Stomach (tissue), 19 donors: Measurements from ENCODE around the gene OGDH. TPM values are rescaled to one million over a fixed set of nuclear protein-coding genes. Genes with fewer than 3 reads are reported as not detected.

Experiments
- DNase-seq, 2 donors: peaks; one replicate each; pipeline versions ENCODE4 v3.0.0 to v3.0.0-alpha.2; 2013 to 2019
- H3K27ac ChIP-seq, 5 donors: fragments of 200-600 bp in 4 of 5; sonication (generic) in 4 of 5; one replicate each; pipeline ENCODE4 v1.5.1; 2013 to 2019; ENCODE audit warnings: mild to moderate bottlenecking in 1 of 5, moderate library complexity in 1 of 5
- H3K27me3 ChIP-seq, 3 donors: fragments of 200-600 bp; sonication (generic); one replicate each; pipeline ENCODE4 v1.5.1; 2017 to 2019; ENCODE audit warnings: mixed run types in 1 of 3
- H3K36me3 ChIP-seq, 4 donors: fragments of 200-600 bp; sonication (generic); 1 replicate in 3 of 4; 2 replicates in 1 of 4; pipeline ENCODE4 v1.5.1; 2016 to 2019
- H3K4me1 ChIP-seq, 4 donors: fragments of 200-600 bp; sonication (generic); one replicate each; pipeline ENCODE4 v1.5.1; 2016 to 2019
- H3K4me3 ChIP-seq, 4 donors: fragments of 200-600 bp; sonication (generic) in 3 of 4; one replicate each; pipeline ENCODE4 v1.5.1; 2016 to 2019; ENCODE audit warnings: mild to moderate bottlenecking in 1 of 4
- H3K9me3 ChIP-seq, 4 donors: fragments of 200-600 bp; sonication (generic); one replicate each; pipeline ENCODE4 v1.5.1; 2016 to 2019
- CTCF ChIP-seq, 7 experiments: fragments of 450-650 bp in 4 of 7; fragments of 200-600 bp in 3 of 7; sonication (generic) in 3 of 7; IDR thresholded peaks; one replicate each; pipeline ENCODE4 v1.5.1; 2016 to 2019; ENCODE audit warnings: antibody characterized with exemption in 7 of 7, control low read depth in 2 of 7, mild to moderate bottlenecking in 1 of 7
- EP300 ChIP-seq: sonication (generic); formaldehyde crosslinking; IDR thresholded peaks from one replicate; pipeline ENCODE4 v1.6.1; 2017; ENCODE audit warnings: antibody characterized with exemption
- POLR2A ChIP-seq, 4 donors: fragments of 450-650 bp; IDR thresholded peaks; one replicate each; pipeline ENCODE4 v1.6.1; 2016; ENCODE audit warnings: antibody characterized with exemption in 4 of 4, control low read depth in 2 of 4, mild to moderate bottlenecking in 1 of 4, moderate library complexity in 1 of 4
- POLR2AphosphoS5 ChIP-seq, 3 donors: sonication (generic); formaldehyde crosslinking; IDR thresholded peaks; one replicate each; pipeline ENCODE4 v1.6.1; 2016; ENCODE audit warnings: antibody characterized with exemption in 3 of 3
- WGBS, 5 donors: extraction: QIAGEN DNeasy Blood & Tissue Kit in 3 of 5; methylation state at CpG; one replicate each; pipeline versions ENCODE4 v1.1.5 to v1.1.7; 2013 to 2018; 5-methylcytosine and 5-hydroxymethylcytosine counted together
- intact Hi-C: fragments of 100-400 bp; cut with DNase I; formaldehyde crosslinking; loops from one replicate; pipeline ENCODE4 v1.15.1; 2023; ENCODE audit warnings: low total_unique reads
- long read RNA-seq, 10 donors: transcript quantifications; one replicate each; lab custom pipeline, GENCODE V29; 2026
- polyA plus RNA-seq, 3 donors: library from polyadenylated mRNA; stranded (reverse); fragments of 200-250 nt; gene quantifications; one replicate each; pipeline ENCODE4 v1.2.3, GENCODE V29; 2013
- total RNA-seq, 5 donors: library from RNA; depleted of rRNA; stranded (reverse); fragments of >200 nt; gene quantifications; one replicate each; pipeline versions ENCODE4 v1.1.0 to v1.2.3, GENCODE V29; 2014 to 2016
- donor health status: healthy with polysubstance abuse.
- donor health status: Bipolar disorder and iron deficiency.
- donor health status: healthy.

Gene OGDH
- total RNA-seq, result 10 to 100 TPM; 21.6 to 92.0 (median 56.5) TPM
- polyA plus RNA-seq, result 10 to 100 TPM; 19.8 to 31.8 (median 30.8) TPM
- long read RNA-seq, donor 1, full-length matches to known transcripts, result 1 of 1 reads
- long read RNA-seq, donor 1, partial matches to known transcripts, result 0 of 1 reads
- long read RNA-seq, donor 1, other reads (novel, unspliced or antisense), result 0 of 1 reads
- long read RNA-seq, donor 2, full-length matches to known transcripts, result 2 of 2 reads
- long read RNA-seq, donor 2, partial matches to known transcripts, result 0 of 2 reads
- long read RNA-seq, donor 2, other reads (novel, unspliced or antisense), result 0 of 2 reads
- long read RNA-seq, donor 3, full-length matches to known transcripts, result 1 of 1 reads
- long read RNA-seq, donor 3, partial matches to known transcripts, result 0 of 1 reads
- long read RNA-seq, donor 3, other reads (novel, unspliced or antisense), result 0 of 1 reads
- long read RNA-seq, donor 4, result 0 reads
- long read RNA-seq, donor 5, full-length matches to known transcripts, result 1 of 1 reads
- long read RNA-seq, donor 5, partial matches to known transcripts, result 0 of 1 reads
- long read RNA-seq, donor 5, other reads (novel, unspliced or antisense), result 0 of 1 reads
- long read RNA-seq, donor 6, full-length matches to known transcripts, result 6 of 27 reads
- long read RNA-seq, donor 6, partial matches to known transcripts, result 21 of 27 reads
- long read RNA-seq, donor 6, other reads (novel, unspliced or antisense), result 0 of 27 reads
- long read RNA-seq, donor 7, full-length matches to known transcripts, result 1 of 17 reads
- long read RNA-seq, donor 7, partial matches to known transcripts, result 16 of 17 reads
- long read RNA-seq, donor 7, other reads (novel, unspliced or antisense), result 0 of 17 reads
- long read RNA-seq, donor 8, result 0 reads
- long read RNA-seq, donor 9, partial matches to known transcripts, result 5 of 5 reads
- long read RNA-seq, donor 9, other reads (novel, unspliced or antisense), result 0 of 5 reads
- long read RNA-seq, donor 10, full-length matches to known transcripts, result 2 of 2 reads
- long read RNA-seq, donor 10, partial matches to known transcripts, result 0 of 2 reads
- long read RNA-seq, donor 10, other reads (novel, unspliced or antisense), result 0 of 2 reads

GRCh38 chr7:44606341-44607140 is at the start of gene OGDH:
TSS of gene OGDH (plus strand) at chr7:44606627. CDS start at chr7:44624344, 17,717 bp downstream.
- Histone ChIP-seq H3K9me3 (no peaks in the 10 kb centered on the region), H3K4me3 (peak within 1 kb of the TSS; percentile 61 to 92 (median 68)), H3K27ac (peak within 1 kb of the TSS; percentile 97 to 100 (median 99)), H3K36me3 (no peaks in the 10 kb centered on the region), H3K27me3 (no peaks in the 10 kb centered on the region), H3K4me1 (peaks cover 13 to 42% (median 34%) of the 10 kb centered on the region in 4 donors)
- DNase-seq, result peak; percentile 100
- intact Hi-C loops, result loop anchor here (10.0 kb wide), 1 partner anchor 158 kb away; no protein-coding TSS in a partner anchor
- WGBS, 5 donors, result 0 to 1% (median 0%) methylated on average over 20 to 92 of the region's 93 CpGs
- TF ChIP-seq POLR2A (IDR thresholded peaks at IDR 0.05) (peak in 2 of 4 donors; percentile 89 to 92), CTCF (IDR thresholded peaks at IDR 0.05) (no peak), POLR2AphosphoS5 (IDR thresholded peaks at IDR 0.05) (peak; percentile 95 to 99 (median 98)), EP300 (no peak)

GRCh38 chr7:44557485-44557884 is 48.9 kb upstream of the OGDH start:
- no peak for TF ChIP-seq CTCF (IDR thresholded peaks at IDR 0.05)
- TF ChIP-seq POLR2A (IDR thresholded peaks at IDR 0.05), result no peak
- TF ChIP-seq EP300, result no peak
- TF ChIP-seq POLR2AphosphoS5 (IDR thresholded peaks at IDR 0.05), result no peak
- no peaks in the 10 kb centered on the region for H3K27me3 ChIP-seq
- no peaks in the 10 kb centered on the region for H3K9me3 ChIP-seq
- H3K4me3 ChIP-seq, result no peak overlapping the region
- no peak for DNase-seq
- H3K27ac ChIP-seq, result no peak overlapping the region
- no peaks in the 10 kb centered on the region for H3K36me3 ChIP-seq
- intact Hi-C loops, result no loop called here
- H3K4me1 ChIP-seq, result peaks cover 0 to 9% (median 0%) of the 10 kb centered on the region in 4 donors
- WGBS, 5 donors, result 81 to 83% (median 82%) methylated on average over 2 of the region's 2 CpGs

DNA sequence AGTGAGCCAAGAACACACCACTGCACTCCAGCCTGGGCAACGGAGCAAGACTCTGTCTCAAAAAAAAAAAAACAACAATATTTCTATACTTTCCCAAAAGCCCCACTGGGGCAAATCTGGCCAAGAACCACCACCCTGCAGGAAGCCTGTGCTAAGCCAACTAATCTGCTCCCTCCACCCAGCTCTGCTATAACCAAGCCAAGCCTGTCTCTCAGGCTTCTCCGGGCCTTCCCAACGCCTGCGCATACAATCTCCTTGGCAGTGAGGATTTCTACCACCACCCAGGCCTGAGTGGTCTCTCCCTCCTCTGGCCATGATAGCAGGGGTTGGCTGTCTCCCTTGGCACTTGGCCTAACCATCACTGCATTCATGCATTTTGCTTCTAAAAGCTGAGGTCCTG is 46.9 kb upstream of the OGDH start:
- no peak overlapping the region for H3K4me3 ChIP-seq
- 79 to 86% (median 84%) methylated on average over 4 of the region's 4 CpGs for WGBS, 5 donors
- no peak for DNase-seq
- intact Hi-C loops, result no loop called here
- H3K27ac ChIP-seq, result no peak overlapping the region
- no peaks in the 10 kb centered on the region for H3K27me3 ChIP-seq
- peaks cover 0 to 9% (median 0%) of the 10 kb centered on the region in 4 donors for H3K4me1 ChIP-seq
- TF ChIP-seq POLR2A (IDR thresholded peaks at IDR 0.05) (no peak), POLR2AphosphoS5 (IDR thresholded peaks at IDR 0.05) (no peak), EP300 (no peak), CTCF (IDR thresholded peaks at IDR 0.05) (no peak)
- H3K36me3 ChIP-seq, result peaks cover 5 to 14% (median 13%) of the 10 kb centered on the region in 4 donors
- H3K9me3 ChIP-seq, result no peaks in the 10 kb centered on the region
